ENCODE data around the gene GDPD4.

The GDPD4 gene

DNA sequence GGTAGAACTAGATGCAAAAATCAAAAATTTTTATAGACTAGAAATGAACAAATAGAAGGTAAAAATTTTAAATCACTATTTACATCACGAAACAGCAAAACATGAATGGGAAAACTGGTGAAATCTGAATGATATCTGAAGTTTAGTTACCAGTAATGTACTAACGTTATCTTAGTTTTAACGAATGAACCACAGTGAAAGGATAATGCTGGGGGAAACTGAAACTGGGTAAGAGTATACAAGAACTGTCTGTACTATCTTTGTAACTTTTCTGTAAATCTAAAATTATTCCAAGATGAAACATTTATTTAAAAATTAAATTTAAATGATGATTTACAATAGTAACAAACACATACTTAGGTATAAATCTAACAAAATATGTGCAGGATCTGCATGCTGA, 7.4 kb downstream of the GDPD4 start:
- no peak for DNase-seq (ENCODE audit: low read depth)

DNA sequence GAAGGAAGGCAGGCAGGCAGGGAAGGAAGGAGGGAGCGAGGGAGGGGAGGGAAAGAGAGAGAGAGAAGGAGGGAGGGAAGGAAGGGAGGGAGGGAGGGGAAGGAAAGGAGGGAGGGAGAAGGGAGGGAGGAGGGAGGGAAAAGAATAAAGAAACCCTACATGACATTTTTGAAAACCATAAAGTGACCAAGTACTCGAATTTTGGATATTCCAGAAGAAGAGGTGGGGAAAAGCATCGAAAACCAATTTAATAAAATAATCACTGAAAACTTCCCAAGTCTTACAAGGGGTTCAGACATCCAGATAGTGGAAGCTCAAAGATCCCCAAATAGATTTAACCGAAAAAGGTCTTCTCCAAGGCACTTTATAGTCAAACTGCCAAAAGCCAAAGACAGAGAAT, 11.7 kb downstream of the GDPD4 start:
- DNase-seq (ENCODE audit: low read depth): no peak

DNA sequence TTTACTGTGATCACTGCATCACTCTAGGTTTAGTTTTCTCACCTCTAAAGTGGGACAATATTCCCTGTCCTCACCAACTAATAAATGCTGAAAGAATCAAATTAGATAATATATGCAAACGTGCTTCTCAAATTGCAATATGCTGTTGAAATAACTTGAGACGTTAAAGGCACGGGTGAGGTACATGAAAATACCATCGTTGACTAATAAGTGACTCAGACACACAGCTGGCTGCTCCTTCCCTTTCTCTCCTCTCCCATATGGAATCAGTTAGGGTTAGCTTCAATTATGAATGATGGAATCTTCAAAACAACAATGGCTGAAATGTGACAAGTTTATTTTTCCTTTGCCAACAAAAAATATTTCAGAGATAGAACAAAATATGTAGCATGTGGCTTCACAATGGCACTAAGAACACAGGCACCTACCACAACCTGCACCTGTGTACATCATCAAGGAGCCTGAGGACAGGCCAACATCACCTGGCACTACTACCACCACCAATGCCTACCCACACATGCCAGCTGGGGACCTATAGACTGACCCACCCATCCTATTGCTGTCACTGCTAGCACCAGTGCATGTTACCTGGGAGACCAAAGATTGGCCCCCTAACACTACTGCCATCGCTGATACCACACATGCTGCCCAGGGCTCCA, 13.7 kb downstream of the GDPD4 start:
- peak; percentile 93 for DNase-seq (ENCODE audit: low read depth)

DNA sequence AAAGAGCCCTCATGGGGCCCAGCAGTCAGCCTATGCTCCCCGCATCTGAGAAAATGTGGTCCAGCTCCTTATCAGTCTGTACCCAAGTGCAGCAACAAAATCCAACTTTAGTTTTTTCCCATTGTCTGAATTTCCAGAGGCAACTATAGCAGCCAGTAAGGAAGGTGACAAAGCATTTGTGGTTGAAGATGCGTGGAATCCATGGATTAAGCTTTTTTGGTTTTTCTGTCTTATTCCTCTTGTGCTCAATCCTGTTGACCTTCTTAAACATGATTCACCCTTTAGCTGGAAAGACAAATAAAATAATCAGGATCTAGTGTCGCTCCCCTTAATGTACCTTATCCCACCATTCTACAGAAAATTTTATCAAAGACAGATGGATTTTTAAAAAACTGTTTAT, 14.3 kb downstream of the GDPD4 start:
- DNase-seq (ENCODE audit: low read depth): peak; percentile 13

DNA sequence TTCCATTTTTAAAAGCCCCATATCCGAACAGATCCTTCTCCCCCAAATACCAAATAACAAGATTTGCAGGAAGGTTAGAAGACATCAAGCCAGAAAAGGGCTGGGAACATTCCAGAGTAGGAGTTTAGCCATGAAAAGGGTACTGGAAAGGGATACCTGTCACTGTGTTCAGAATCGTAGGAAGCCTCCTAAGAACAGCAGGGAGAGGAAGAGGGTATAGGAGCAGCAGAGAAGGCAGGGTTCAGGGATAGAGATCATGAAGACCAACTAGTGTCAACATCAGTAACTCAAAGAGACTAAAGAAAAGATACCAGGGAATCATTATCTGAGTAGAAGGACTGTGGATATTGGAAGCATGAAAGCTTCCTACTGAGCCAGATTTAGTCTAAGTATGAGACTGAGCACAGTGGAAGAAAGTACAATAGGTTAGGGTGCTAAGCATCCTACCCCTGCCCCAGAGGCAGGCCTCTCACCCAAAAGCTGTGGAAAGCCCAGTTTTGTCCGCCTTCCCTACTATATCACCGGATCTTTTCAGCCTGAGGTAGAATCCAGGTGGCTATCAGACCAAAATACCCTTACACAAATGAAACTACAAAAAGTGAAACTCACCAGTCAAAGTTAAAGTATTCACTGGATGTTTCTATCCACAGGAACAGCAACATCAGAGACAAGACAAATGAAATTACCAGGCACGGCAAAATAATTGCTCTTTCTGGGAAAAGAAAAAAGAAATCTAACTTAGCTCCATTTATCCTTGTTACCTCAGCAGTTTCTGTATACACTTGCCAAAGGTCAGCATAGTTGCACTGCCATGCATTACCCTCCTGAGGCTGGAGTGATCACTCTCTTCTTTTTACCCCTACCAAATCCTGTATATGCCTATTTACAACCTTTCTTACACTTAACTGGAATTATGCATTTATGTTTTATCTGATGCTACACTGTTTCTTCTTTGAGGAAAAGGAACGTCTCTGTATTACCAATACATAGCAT, 16.7 kb downstream of the GDPD4 start:
- DNase-seq (ENCODE audit: low read depth): no peak

DNA sequence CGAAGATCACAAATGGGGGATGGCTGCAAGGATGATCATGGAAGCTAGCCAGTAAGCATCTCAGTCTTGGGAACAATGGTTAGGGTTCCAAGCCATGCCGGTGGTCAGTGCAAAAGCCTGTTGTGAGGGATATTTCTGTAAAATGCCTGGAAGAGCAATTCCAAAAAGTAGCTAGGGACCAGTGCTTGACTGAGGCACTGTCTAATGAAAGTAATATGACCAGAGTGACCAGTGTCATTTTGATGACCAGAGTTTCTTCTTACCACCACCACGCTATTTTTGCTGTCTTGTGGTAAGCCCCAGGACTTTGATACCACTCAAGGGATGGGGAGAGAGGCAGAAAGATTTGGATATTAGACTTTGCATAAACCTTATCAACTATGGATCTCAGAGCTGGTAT, 18.4 kb downstream of the GDPD4 start:
- no peak for DNase-seq (ENCODE audit: low read depth)

DNA sequence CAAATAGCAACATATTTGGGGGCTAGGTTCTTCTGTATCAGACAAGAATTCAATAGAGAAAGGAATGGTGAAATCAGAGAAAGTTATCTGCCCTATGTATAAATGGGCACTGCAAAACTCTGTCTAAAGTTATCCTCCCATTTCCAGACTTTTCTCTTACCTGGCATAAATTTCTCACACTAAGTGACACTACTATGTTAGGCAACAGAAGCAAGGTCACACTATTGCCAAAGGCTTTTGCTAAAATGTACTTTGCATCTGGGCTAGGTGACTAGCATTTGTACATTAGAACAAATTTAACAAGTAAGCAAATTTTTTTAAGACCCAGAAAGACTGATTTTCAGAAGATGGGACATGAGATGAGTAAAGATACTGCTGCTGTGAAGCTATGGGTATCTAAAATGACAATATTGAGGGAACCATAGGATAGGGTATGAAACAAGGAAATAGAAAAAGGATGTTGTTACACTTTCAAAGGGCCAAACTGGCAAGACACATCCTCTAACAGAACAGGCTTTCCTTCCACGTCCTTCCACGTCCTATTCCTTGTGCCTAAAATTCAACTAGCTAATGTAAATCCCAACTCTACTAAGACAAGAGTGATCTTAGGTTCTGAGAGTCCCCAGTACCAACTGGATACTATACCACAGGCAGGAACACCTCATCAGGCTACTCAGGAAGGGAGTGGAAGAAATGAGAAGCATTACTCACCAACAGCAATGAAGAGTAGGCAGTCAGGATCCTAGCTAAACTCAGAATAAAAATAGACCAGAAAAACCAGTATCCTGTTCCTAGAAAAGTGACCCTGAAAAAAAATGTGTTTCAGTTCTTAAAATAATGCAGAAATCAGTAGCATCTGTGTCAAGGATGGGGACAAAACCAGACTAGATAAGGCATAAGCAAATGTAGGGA, 22.6 kb downstream of the GDPD4 start:
- DNase-seq (ENCODE audit: low read depth): peak; percentile 60

DNA sequence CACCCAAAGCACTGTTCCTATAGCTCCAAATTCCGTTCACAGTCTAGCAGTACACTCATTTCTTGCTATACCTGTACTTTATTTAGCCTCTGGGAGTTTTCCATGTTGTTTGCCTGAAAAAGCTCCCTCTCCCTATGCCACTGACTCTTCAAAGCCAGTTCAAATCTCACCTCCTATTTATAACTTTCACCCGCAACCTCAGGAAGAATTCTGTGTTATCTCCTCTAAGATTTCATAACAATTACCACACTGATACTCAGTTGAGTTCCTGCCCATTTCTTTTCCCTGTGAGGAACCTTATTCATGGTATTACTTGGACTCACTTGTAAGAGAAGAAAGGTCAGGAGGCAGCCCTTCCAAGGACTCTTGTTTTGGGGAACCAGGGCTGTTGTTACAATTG, 25.2 kb downstream of the GDPD4 start:
- DNase-seq (ENCODE audit: low read depth): peak; percentile 42

DNA sequence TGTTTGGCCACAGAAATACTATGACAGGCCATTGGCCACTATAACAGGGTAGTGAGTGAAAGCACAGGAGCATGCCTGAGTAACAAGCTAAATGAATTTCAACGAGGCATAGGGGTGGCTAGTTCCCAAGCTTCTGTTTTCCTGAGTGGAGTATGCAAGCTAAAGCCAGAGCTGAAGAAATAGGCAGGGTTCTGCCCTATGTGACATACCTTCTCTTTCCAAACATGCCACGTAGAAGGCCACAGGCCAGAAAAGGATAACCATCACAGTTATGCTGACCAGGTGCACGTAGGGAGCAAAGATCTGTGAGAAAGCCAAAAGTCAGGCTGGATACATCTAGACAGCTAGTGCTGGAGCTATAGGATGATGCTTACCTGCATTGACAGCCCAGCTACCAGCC, 30.6 kb downstream of the GDPD4 start:
- no peak for DNase-seq (ENCODE audit: low read depth)

DNA sequence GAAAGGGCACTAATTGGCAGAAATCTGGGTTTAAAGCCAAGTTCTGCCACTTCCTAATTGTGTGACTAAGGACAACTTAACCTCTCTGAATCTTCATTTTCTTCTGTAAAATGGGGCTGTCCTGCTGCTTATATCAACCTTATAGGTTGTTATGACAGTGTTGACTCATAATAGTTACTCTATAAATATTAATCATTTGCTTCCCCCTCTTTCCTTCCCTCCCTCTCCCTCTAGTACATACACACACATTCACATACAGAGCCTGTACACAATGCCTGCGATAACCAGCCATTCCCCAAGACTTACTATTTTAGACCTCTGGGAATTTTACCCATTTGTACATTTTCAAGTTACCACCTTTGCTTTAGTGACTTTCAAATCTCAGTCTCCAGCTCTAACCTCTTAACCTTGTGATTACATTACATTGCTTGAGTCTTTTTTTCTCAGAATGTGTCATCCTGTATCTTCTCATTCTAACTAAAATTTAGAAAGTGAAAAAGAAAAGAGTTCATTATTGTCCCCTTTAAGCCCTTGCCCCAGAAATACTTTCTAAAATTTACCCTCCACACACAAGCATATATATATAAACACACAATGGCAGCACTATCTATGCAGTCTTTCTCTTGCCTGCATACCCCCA, 31.9 kb downstream of the GDPD4 start:
- DNase-seq (ENCODE audit: low read depth): peak; percentile 52

DNA sequence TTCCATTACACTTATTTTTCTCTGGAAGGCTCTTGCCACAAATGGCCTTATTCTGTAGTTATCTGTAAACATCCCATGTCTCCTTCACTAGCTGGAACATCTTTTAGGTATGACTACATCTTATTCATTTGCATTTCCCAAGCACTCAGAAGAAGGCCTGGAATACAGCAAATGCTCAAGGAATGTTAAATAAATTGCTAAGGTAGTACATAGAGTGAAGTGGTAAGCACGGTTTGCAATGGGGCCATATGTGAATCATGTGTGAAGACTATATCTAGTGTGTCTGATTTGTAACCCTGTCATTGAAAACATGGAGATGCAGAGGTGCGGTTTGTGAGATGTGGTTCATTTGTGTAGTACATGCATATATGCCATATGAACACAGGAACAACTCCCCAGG, 33.5 kb downstream of the GDPD4 start:
- DNase-seq (ENCODE audit: low read depth): peak; percentile 90

DNA sequence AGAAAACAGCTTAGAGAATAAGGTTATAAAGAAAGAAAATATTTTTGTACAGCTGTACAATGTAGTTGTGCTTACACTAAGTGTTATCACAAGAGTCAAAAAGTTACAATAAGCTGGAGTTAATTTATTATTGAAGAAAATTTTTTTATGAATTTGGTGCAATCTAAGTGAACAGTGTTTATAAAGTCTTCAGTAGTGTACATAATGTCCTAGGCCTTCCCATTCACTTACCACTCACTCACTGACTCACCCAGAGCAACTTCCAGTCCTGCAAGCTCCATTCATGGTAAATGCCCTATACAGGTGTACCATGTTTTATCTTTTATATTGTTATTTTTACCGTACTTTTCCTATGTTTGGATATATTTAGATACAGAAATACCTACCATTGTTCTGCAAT, 34.7 kb downstream of the GDPD4 start:
- DNase-seq (ENCODE audit: low read depth): peak; percentile 61

DNA sequence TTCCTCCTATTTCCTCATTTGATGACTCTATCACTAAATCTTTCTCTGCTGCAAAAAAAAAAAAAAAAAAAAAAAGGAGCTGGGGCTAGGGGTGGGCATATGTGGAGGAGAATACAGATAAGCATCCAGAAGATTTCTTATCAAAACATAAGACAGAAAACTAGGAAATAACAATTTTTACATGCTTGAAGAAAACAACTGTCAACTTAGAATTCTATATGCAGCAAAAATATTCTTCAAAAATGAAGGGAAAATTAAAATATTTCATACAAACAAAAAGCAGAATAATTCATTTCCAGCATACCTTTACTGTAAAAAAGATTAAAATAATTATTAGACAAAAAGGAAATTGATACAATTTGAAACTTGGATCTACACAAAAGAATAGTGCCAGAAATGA, 38.7 kb downstream of the GDPD4 start:
- no peak for DNase-seq (ENCODE audit: low read depth)

DNA sequence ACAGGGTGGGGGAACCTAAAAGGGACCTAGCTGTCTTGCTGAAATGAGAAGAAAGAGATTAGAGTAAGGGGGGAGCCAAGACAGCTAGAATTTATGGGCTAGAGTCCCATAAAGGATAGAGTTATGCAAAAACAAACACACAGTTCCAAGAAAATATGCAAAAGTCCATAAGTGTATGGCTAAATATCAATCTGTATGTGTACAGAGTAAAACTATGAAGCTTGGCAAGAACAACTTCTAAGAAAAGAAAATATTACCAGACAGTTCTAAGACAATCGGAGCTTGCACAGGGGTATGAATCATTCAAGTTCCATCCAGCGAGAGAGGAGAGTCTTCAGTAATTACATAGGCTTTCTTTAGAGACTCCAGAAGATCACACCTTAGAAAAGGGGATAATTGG, 41.8 kb downstream of the GDPD4 start:
- DNase-seq (ENCODE audit: low read depth): peak; percentile 81

DNA sequence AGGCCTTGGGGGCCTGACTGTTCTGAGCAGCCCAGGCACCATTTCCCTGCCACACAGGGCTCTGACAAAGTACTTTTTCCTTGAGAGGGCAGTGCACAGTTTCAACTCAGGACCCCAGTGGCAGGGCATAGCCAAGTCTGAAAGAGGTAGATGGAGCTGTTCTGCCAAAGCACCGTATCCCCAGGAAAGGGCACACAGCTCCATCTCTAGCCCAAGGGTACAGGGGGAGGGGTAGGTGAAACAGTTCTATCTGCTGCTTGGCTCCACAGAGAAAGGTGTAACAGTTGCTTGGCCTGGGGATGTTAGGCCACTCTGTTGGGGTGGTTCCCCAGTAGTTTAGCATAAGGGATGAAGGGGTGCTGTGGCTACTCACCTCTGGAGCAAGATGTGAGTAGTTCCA, 47.8 kb downstream of the GDPD4 start:
- DNase-seq (ENCODE audit: low read depth): no peak

DNA sequence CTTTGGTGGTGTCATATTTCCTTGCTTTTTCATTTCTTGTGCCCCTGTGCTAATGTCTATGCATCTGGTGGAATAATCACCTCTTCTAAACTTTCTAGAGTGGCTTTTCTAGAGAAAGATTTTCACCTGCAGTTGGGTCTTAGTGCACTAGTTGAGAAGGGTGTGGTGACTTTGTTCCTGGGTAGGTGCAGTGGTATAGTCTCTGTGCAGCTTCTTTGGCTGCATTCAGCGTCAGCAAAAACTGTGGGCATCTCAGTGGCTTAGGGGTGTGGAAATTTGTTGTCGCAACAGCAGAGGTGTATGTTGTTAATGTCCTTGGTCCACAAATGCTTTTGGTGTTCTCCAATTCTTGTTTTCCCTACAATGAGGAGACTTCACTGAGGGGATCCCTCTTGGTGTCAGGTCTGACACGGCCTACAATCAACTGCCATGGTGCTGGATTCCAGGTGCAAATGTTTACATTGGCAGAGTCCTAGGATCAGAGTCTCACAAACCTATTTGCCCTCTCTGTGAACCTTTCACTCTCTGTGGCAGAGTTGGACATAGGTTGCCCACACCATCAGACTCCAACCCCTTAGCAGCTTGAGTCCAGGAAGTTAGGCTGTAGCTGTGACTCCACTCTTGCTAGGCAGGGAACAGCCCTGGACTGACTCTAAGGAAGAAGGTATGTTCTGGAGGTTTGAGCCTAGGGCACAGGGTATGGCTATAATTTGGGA, 48.8 kb downstream of the GDPD4 start:
- no peak for DNase-seq (ENCODE audit: low read depth)

DNA sequence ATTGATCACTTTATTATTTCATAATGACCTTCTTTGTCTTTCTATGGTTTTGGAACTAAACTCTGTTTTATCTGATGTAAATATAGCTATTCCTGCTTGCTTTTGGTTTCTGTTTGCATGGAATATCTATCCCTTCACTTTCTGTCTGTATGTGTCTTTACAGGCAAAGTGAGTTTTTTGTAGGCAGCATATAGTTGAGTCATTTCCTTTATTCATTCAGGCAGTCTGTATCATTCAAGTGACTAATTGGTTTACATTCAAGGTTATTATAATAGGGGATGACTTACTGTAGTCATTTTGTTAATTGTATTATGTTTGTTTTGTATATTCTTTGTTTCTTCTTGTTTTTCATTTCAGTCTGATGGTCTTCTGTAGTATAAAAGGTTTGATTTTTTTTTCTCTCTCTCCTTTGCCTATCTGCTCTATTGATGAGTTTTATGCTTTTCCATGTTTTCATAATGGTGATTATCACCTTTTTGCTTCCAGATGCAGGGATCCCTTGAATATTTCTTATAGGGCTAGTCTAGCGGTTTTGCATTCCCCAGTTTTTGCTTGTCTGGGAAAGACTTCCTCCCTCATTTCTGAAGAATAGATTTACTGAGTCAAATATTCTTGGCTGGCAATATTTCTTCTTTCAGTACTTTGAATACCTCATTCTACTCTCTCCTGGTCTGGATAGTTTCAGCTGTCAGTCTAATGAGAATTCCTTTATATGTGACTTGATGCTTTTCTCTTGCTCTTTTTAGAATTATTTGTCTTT, 50.4 kb downstream of the GDPD4 start:
- DNase-seq (ENCODE audit: low read depth): peak; percentile 82

DNA sequence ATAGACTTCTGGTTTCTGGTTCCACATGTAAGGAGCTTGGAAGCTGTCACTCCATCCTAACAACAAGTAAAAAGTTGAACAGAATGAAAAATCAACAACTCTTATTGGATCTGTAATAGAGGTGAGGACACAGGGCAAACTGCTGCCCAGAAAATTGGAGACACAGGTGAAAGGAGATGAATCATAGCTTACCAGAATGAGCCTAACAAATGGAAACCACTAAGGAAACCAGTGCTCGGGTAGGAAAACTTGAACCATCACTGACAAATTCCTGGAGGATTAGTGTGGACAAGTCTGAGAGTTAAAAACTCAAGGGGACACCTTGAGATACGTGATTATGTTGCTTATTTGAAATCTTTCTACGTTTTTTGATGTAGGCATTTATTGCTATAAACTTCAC, 52.1 kb downstream of the GDPD4 start:
- peak; percentile 59 for DNase-seq (ENCODE audit: low read depth)

DNA sequence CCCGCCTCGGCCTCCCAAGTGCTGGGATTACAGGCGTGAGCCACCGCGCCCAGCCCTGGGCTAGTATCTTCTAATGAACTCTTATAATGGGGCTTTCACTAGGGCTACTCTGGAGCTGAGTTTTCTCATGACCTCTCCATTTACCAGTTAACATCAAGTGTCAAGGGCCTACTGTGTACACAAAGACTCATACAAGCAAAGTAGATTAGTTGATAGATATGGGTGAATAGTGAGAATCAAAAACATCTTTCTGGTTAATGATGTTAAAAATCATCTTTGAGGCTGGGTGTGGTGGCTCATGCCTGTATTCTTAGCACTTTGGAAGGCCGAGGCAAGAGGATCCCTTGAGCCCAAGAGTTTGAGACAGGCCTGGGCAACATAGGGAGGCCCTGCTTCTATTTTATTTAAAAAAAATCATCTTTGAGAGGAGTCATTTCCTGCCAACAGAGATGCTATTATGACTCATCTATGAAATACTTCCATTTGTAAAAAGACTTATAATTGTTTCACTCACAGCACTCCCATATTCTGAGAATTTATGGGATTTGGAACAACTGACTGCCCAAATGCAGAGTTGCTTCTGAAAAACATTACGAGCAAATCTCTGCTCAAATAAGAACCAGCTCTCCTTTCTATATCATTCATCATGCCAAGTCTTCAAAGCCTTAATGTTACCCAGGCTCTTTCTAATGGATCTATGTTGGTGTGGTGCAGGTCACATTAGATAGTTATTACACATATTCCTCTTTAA, 57.0 kb downstream of the GDPD4 start:
- peak; percentile 76 for DNase-seq (ENCODE audit: low read depth)

DNA sequence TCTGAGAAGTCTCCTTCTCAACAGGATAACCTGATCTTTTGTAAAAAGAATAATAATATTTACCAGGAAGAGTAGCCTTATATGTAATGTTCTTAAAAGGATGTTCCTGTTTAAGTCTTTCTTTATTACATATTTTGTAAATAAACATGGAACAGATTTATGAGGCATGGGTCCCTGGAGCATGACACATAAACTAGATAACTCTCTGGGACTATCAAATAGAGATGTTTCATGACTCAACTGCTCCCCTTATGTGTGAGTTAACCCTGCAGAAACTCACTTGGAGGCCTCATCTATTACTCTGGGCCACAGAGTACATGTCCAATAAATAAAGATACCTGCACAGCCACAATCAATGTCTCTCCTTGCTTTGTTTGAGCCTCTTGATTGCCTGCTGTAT, 64.6 kb downstream of the GDPD4 start:
- peak; percentile 36 for DNase-seq (ENCODE audit: low read depth)

All from iris pigment epithelial cell (primary cell).